IMR-90 (cell line): ENCODE results near the gene UGT1A10. TPM values are rescaled to one million over a fixed set of nuclear protein-coding genes. Genes with fewer than 3 reads are reported as not detected.

Experiments used
- ATAC-seq: fragments of 200-7000 bp; cut with Tn5 transposase; 2 replicates; pipeline ENCODE4 v1.9.1; 2020; ENCODE audit warnings: low read depth, mild to moderate bottlenecking, moderate library complexity
- BruUV-seq: library from RNA; stranded (reverse); fragments of 400-500 nt; replicated peaks from 2 replicates; lab custom pipeline; 2021; lab: Mats Ljungman, UMichigan
- CTCF ChIA-PET: fragments of 300-600 bp; formaldehyde crosslinking; extraction: SDS; loops from one replicate; lab custom pipeline; 2021; ENCODE audit warnings: antibody characterized with exemption; lab: Yijun Ruan, JAX
- POLR2A ChIA-PET: fragments of 300-600 bp; sonication (Branson Sonifier 250); formaldehyde crosslinking; loops from one replicate; lab custom pipeline; 2022; ENCODE audit warnings: antibody characterized with exemption; ENCODE audit not compliant: unreplicated experiment; lab: Charles Lee
- DNase-seq: peaks from one replicate; pipeline ENCODE4 v3.0.0; 2013
- H2AFZ ChIP-seq: replicated peaks from 2 replicates; pipeline ENCODE3; 2013; ENCODE audit warnings: low read length, mild to moderate bottlenecking; ENCODE audit not compliant: poor library complexity
- H2AK5ac ChIP-seq: 2 replicates; pipeline ENCODE4 v1.6.1; 2013; ENCODE audit warnings: low read depth, low read length, inconsistent platforms
- H2AK9ac ChIP-seq: replicated peaks from 2 replicates; pipeline ENCODE3; 2013; ENCODE audit warnings: mild to moderate bottlenecking, low read depth, low read length, moderate library complexity; ENCODE audit not compliant: poor library complexity
- H2BK120ac ChIP-seq: 2 replicates; pipeline ENCODE4 v1.6.1; 2013; ENCODE audit warnings: low read depth, low read length, inconsistent platforms
- H2BK15ac ChIP-seq: 3 replicates; pipeline ENCODE4 v1.6.1; 2013; ENCODE audit warnings: low read depth, low read length, inconsistent platforms
- H2BK20ac ChIP-seq: 2 replicates; pipeline ENCODE4 v1.6.1; 2013; ENCODE audit warnings: low read depth, mild to moderate bottlenecking, inconsistent platforms, low read length, moderate library complexity
- H2BK5ac ChIP-seq: 2 replicates; pipeline ENCODE4 v1.6.1; 2013; ENCODE audit warnings: mild to moderate bottlenecking, low read depth, low read length, inconsistent platforms; ENCODE audit not compliant: poor library complexity, severe bottlenecking
- H3K14ac ChIP-seq: replicated peaks from 2 replicates; pipeline ENCODE4 v1.6.1; 2013; ENCODE audit warnings: low read depth, low read length, inconsistent platforms
- H3K18ac ChIP-seq: 2 replicates; pipeline ENCODE4 v1.6.1; 2013; ENCODE audit warnings: low read depth, low read length, control low read depth
- H3K23ac ChIP-seq: 2 replicates; pipeline ENCODE4 v1.6.1; 2013; ENCODE audit warnings: low read depth, low read length, inconsistent platforms
- H3K27ac ChIP-seq: 2 replicates; pipeline ENCODE4 v1.5.1; 2013; ENCODE audit warnings: mild to moderate bottlenecking, control low read depth, low read length; ENCODE audit not compliant: insufficient read depth
- H3K27me3 ChIP-seq: 2 replicates; pipeline ENCODE4 v1.6.1; 2013; ENCODE audit warnings: low read length; ENCODE audit not compliant: control insufficient read depth, insufficient read depth
- H3K36me3 ChIP-seq: 2 replicates; pipeline ENCODE4 v1.6.1; 2013; ENCODE audit warnings: low read length, mixed read lengths; ENCODE audit not compliant: control insufficient read depth, insufficient read depth
- H3K4ac ChIP-seq: 2 replicates; pipeline ENCODE4 v1.6.1; 2013; ENCODE audit warnings: low read depth, low read length, inconsistent platforms
- H3K4me1 ChIP-seq: 2 replicates; pipeline ENCODE4 v1.6.1; 2013; ENCODE audit warnings: low read length, mixed read lengths; ENCODE audit not compliant: control insufficient read depth, insufficient read depth
- H3K4me2 ChIP-seq: 2 replicates; pipeline ENCODE4 v1.6.1; 2013; ENCODE audit warnings: low read depth, mild to moderate bottlenecking, control low read depth, low read length, moderate library complexity
- H3K4me3 ChIP-seq: 2 replicates; pipeline ENCODE4 v1.5.1; 2013; ENCODE audit warnings: low read depth, mild to moderate bottlenecking, control low read depth, low read length, moderate library complexity; ENCODE audit not compliant: insufficient read depth
- H3K56ac ChIP-seq: 2 replicates; pipeline ENCODE4 v1.6.1; 2013; ENCODE audit warnings: low read length, inconsistent platforms; ENCODE audit not compliant: insufficient read depth; ENCODE audit errors: extremely low read depth
- H3K79me1 ChIP-seq, 2 experiments: 2 replicates each; pipeline ENCODE4 v1.6.1; 2013; ENCODE audit warnings: low read length in 2 of 2, inconsistent platforms in 1 of 2, low read depth in 1 of 2
- H3K9ac ChIP-seq: 2 replicates; pipeline ENCODE4 v1.6.1; 2013; ENCODE audit warnings: low read depth, low read length, control low read depth
- H3K9me1 ChIP-seq: 2 replicates; pipeline ENCODE4 v1.6.1; 2013; ENCODE audit warnings: low read length, inconsistent platforms; ENCODE audit not compliant: insufficient read depth
- H3K9me3 ChIP-seq: 2 replicates; pipeline ENCODE4 v1.6.1; 2013; ENCODE audit warnings: low read length; ENCODE audit not compliant: control insufficient read depth, insufficient read depth
- H4K20me1 ChIP-seq: 2 replicates; pipeline ENCODE4 v1.6.1; 2013; ENCODE audit warnings: low read length, inconsistent platforms; ENCODE audit not compliant: insufficient read depth
- H4K5ac ChIP-seq: 2 replicates; pipeline ENCODE4 v1.6.1; 2013; ENCODE audit warnings: mild to moderate bottlenecking, low read depth, low read length, control low read depth
- H4K8ac ChIP-seq, 2 experiments: 2 replicates each; pipeline ENCODE4 v1.6.1; 2013; ENCODE audit warnings: low read depth in 2 of 2, low read length in 2 of 2, control low read depth in 1 of 2, inconsistent platforms in 1 of 2
- H4K91ac ChIP-seq: 2 replicates; pipeline ENCODE4 v1.6.1; 2013; ENCODE audit warnings: low read depth, low read length, inconsistent platforms; ENCODE audit not compliant: insufficient read depth
- BHLHE40 ChIP-seq: fragments of 150-350 bp; IDR thresholded peaks from 2 replicates; pipeline ENCODE4 v1.6.1; 2016; ENCODE audit warnings: mild to moderate bottlenecking, low read depth, low read length
- CEBPB ChIP-seq: IDR thresholded peaks from 2 replicates; pipeline ENCODE4 v1.6.1; 2012; ENCODE audit warnings: low read depth, low read length, improper control_type of control experiment
- CHD1 ChIP-seq: IDR thresholded peaks from 2 replicates; pipeline ENCODE4 v1.6.1; 2012; ENCODE audit warnings: low read depth, low read length, improper control_type of control experiment
- ELK1 ChIP-seq: fragments of 150-350 bp; IDR thresholded peaks from 2 replicates; pipeline ENCODE4 v1.6.1; 2016; ENCODE audit warnings: low read depth, mild to moderate bottlenecking, low read length, moderate library complexity, borderline replicate concordance
- FOS ChIP-seq: fragments of 150-350 bp; IDR thresholded peaks from 2 replicates; pipeline ENCODE4 v1.6.1; 2016; ENCODE audit warnings: low read depth, low read length
- MXI1 ChIP-seq: IDR thresholded peaks from 2 replicates; pipeline ENCODE4 v1.6.1; 2012; ENCODE audit warnings: low read depth, mild to moderate bottlenecking, low read length, moderate library complexity, borderline replicate concordance
- NFE2L2 ChIP-seq: fragments of 150-350 bp; IDR thresholded peaks from 2 replicates; pipeline ENCODE4 v1.6.1; 2016; ENCODE audit warnings: low read depth, mild to moderate bottlenecking, low read length
- POLR2A ChIP-seq: IDR thresholded peaks from 2 replicates; pipeline ENCODE4 v1.6.1; 2012; ENCODE audit warnings: mild to moderate bottlenecking, low read depth, low read length
- RAD21 ChIP-seq: IDR thresholded peaks from 2 replicates; pipeline ENCODE4 v1.6.1; 2012; ENCODE audit warnings: low read length, improper control_type of control experiment
- RCOR1 ChIP-seq: IDR thresholded peaks from 2 replicates; pipeline ENCODE4 v1.6.1; 2012; ENCODE audit warnings: mild to moderate bottlenecking, low read length, improper control_type of control experiment; ENCODE audit not compliant: insufficient replicate concordance
- RFX5 ChIP-seq: IDR thresholded peaks from 2 replicates; pipeline ENCODE4 v1.8.0; 2012; ENCODE audit warnings: low read depth, mild to moderate bottlenecking, low read length, moderate library complexity
- USF2 ChIP-seq: fragments of 150-350 bp; IDR thresholded peaks from 2 replicates; pipeline ENCODE4 v1.6.1; 2017; ENCODE audit warnings: mild to moderate bottlenecking, antibody characterized with exemption, low read length, low read depth
- WGBS, 2 experiments: methylation state at CpG; one replicate each; pipeline versions ENCODE4 v1.1.5 to v1.1.7; 2013; ENCODE audit warnings: missing lambda C conversion rate in 2 of 2; ENCODE audit not compliant: insufficient read length in 1 of 2; ENCODE audit errors: extremely low coverage in 2 of 2; 5-methylcytosine and 5-hydroxymethylcytosine counted together
- dilution Hi-C: fragments of 300-500 bp; cut with HindIII; formaldehyde crosslinking; loops from one replicate; pipeline ENCODE4 v1.14.3; 2018; ENCODE audit warnings: low sequenced_read_pairs; ENCODE audit not compliant: unreplicated experiment
- in situ Hi-C: fragments of 300-500 bp; cut with MboI; formaldehyde crosslinking; loops from 3 replicates; pipeline ENCODE4 v1.14.3; 2019; ENCODE audit warnings: low sequenced_read_pairs, inconsistent platforms, mixed read lengths
- intact Hi-C: fragments of 100-400 bp; cut with micrococcal nuclease; formaldehyde crosslinking; loops from 2 replicates; pipeline ENCODE4 v1.10.0; 2022
- polyA plus RNA-seq, 3 experiments: library from polyadenylated mRNA; depleted of rRNA; stranded (reverse); fragments of >200 nt; gene quantifications; 2 replicates each; pipeline ENCODE4 v1.2.3, GENCODE V29; 2012; ENCODE audit warnings: low replicate concordance in 1 of 3
- total RNA-seq: library from RNA; depleted of rRNA; stranded (reverse); fragments of >200 nt; gene quantifications from 2 replicates; pipeline ENCODE4 v1.2.3, GENCODE V29; 2012

Gene UGT1A10
- total and polyA plus RNA-seq, 2 of the 4 experiments (the other 2 are of a cell fraction), result not detected

- Histone ChIP-seq H3K9me1 (no peaks in the 10 kb centered on the region), H2BK5ac (no peak overlapping the region), H3K14ac (no peak overlapping the region), H2AK9ac (no peak overlapping the region), H4K20me1 (no peaks in the 10 kb centered on the region), H3K4me3 (no peak overlapping the region), H3K79me1 (no peaks in the 10 kb centered on the region), H2BK120ac (no peak overlapping the region), H4K91ac (no peak overlapping the region), H3K4me2 (no peak overlapping the region), H3K36me3 (no peaks in the 10 kb centered on the region), H3K27me3 (no peaks in the 10 kb centered on the region), H2AK5ac (no peak overlapping the region), H3K18ac (no peak overlapping the region), H2AFZ (no peak overlapping the region), H3K27ac (no peak overlapping the region), H3K4ac (no peak overlapping the region), H3K9me3 (peaks cover 3% of the 10 kb centered on the region; the same call in 1 of the 2 replicates), H2BK15ac (no peak overlapping the region), H4K8ac (no peak overlapping the region), H3K9ac (no peak overlapping the region), H3K23ac (no peak overlapping the region), H4K5ac (no peak overlapping the region), H2BK20ac (no peak overlapping the region), H3K56ac (no peak overlapping the region), H3K4me1 (no peaks in the 10 kb centered on the region)
- BruUV-seq, result no TSS peak
- intact Hi-C loops, result no loop called here
- TF ChIP-seq NFE2L2 (no peak), POLR2A (no peak), FOS (no peak), CHD1 (no peak), MXI1 (no peak), ELK1 (no peak), RCOR1 (no peak), BHLHE40 (no peak), CEBPB (no peak), RAD21 (no peak), RFX5 (no peak), USF2 (no peak)
- DNase-seq (no peak), ATAC-seq (no peak)
- ChIA-PET POLR2A (no interaction called here), CTCF (no interaction called here)
- in situ Hi-C loops, result no loop called here
- dilution Hi-C loops, result no loop called here
- no CpG with 5 or more reads among the region's 16 CpGs for WGBS, 2 experiments
Measured at GRCh38 chr2:233772153-233772552, 135.9 kb downstream of the UGT1A10 start.
